Endothelial cell of umbilical vein (primary cell): Measurements from ENCODE around the gene ASB13. TPM values are rescaled to one million over a fixed set of nuclear protein-coding genes. Genes with fewer than 3 reads are reported as not detected.

ENCODE experiments used
- BruUV-seq: library from RNA; stranded (reverse); fragments of 400-500 nt; replicated peaks from 2 replicates; lab custom pipeline; 2021; lab: Mats Ljungman, UMichigan
- CTCF ChIA-PET: fragments of 300-600, 350-600 bp; sonication (Branson Sonifier 250); formaldehyde crosslinking; loops from one replicate; lab custom pipeline; 2021; ENCODE audit warnings: antibody characterized with exemption, inconsistent platforms; lab: Charles Lee
- POLR2A ChIA-PET: fragments of 300-600, 350-600 bp; sonication (Branson Sonifier 250); formaldehyde crosslinking; loops from one replicate; lab custom pipeline; 2021; ENCODE audit warnings: antibody characterized with exemption, inconsistent platforms; lab: Charles Lee
- DNase-seq: peaks from one replicate; pipeline ENCODE4 v3.0.0-alpha.2; 2011; ENCODE audit warnings: low read depth, low spot score
- FAIRE-seq: peaks from 2 replicates; lab custom pipeline; 2011; peaks lifted over from hg19 to GRCh38; lab: Jason Lieb, UNC
- H2AFZ ChIP-seq: 2 replicates; pipeline ENCODE4 v1.6.0; 2012; ENCODE audit warnings: low read depth, low read length, control low read depth, inconsistent platforms
- H3K27ac ChIP-seq: 2 replicates; pipeline ENCODE4 v1.5.1; 2011; ENCODE audit warnings: low read depth, mild to moderate bottlenecking, control low read depth, low read length, moderate library complexity; ENCODE audit not compliant: insufficient read depth
- H3K27me3 ChIP-seq, 2 experiments: 2 replicates each; pipeline versions ENCODE4 v1.6.0 to v1.6.1; 2011; ENCODE audit warnings: low read length in 2 of 2, mixed read lengths in 1 of 2; ENCODE audit not compliant: control insufficient read depth in 2 of 2, insufficient read depth in 2 of 2
- H3K36me3 ChIP-seq, 2 experiments: 2 replicates in 1 of 2; 3 replicates in 1 of 2; pipeline ENCODE4 v1.5.1; 2011; ENCODE audit warnings: low read length in 2 of 2, mild to moderate bottlenecking in 1 of 2, moderate library complexity in 1 of 2; ENCODE audit not compliant: control insufficient read depth in 2 of 2, insufficient read depth in 2 of 2; ENCODE audit errors: extremely low read depth in 1 of 2
- H3K4me1 ChIP-seq: 3 replicates; pipeline ENCODE4 v1.5.1; 2011; ENCODE audit warnings: mild to moderate bottlenecking, low read length; ENCODE audit not compliant: control insufficient read depth, insufficient read depth; ENCODE audit errors: extremely low read depth
- H3K4me2 ChIP-seq: 2 replicates; pipeline ENCODE4 v1.6.1; 2011; ENCODE audit warnings: low read length, control low read depth, mixed read lengths; ENCODE audit not compliant: insufficient read depth
- H3K4me3 ChIP-seq, 3 experiments: fragments of 200-600 bp in 1 of 3; sonication (generic), shearing (Covaris generic) in 1 of 3; replicated peaks in 1 of 3; 2 replicates each; pipeline ENCODE4 v1.5.1; 2011 to 2016; ENCODE audit warnings: control low read depth in 3 of 3, low read length in 3 of 3, mild to moderate bottlenecking in 2 of 3, inconsistent platforms in 1 of 3, low read depth in 1 of 3, moderate library complexity in 1 of 3; ENCODE audit not compliant: insufficient read depth in 1 of 3
- H3K79me2 ChIP-seq: 2 replicates; pipeline ENCODE4 v1.6.0; 2012; ENCODE audit warnings: low read length, inconsistent platforms; ENCODE audit not compliant: control insufficient read depth, insufficient read depth
- H3K9ac ChIP-seq: replicated peaks from 2 replicates; pipeline ENCODE3; 2011; ENCODE audit warnings: low read length, control low read depth; ENCODE audit not compliant: insufficient read depth; ENCODE audit errors: extremely low read depth
- H3K9me1 ChIP-seq: replicated peaks from 3 replicates; pipeline ENCODE4 v1.6.0; 2011; ENCODE audit warnings: mild to moderate bottlenecking, low read length; ENCODE audit not compliant: control insufficient read depth, insufficient read depth; ENCODE audit errors: extremely low read depth
- H3K9me3 ChIP-seq: replicated peaks from 2 replicates; pipeline ENCODE4 v1.5.1; 2012; ENCODE audit warnings: low read length, inconsistent platforms; ENCODE audit not compliant: control insufficient read depth, insufficient read depth
- H4K20me1 ChIP-seq: replicated peaks from 2 replicates; pipeline ENCODE3; 2011; ENCODE audit warnings: mild to moderate bottlenecking, low read length; ENCODE audit not compliant: control insufficient read depth, insufficient read depth; ENCODE audit errors: extremely low read depth
- CTCF ChIP-seq, 2 donors: IDR thresholded peaks; 1 replicate in 1 of 2; 2 replicates in 1 of 2; pipeline ENCODE4 v1.5.1; 2011; ENCODE audit warnings: low read length in 2 of 2, mild to moderate bottlenecking in 2 of 2, moderate library complexity in 2 of 2, control low read depth in 1 of 2, inconsistent platforms in 1 of 2, low read depth in 1 of 2; ENCODE audit not compliant: insufficient read depth in 1 of 2; ENCODE audit errors: extremely low read depth in 1 of 2
- EZH2 ChIP-seq: IDR thresholded peaks from 2 replicates; pipeline ENCODE4 v1.6.1; 2012; ENCODE audit warnings: borderline replicate concordance, low read depth, mild to moderate bottlenecking, moderate library complexity, low read length, inconsistent platforms; ENCODE audit not compliant: severe bottlenecking
- GATA2 ChIP-seq: IDR thresholded peaks from 2 replicates; pipeline ENCODE4 v1.7.0; 2011; ENCODE audit warnings: low read depth, mild to moderate bottlenecking, moderate library complexity, mixed read lengths, low read length; ENCODE audit not compliant: insufficient read length, insufficient read depth
- JUN ChIP-seq: IDR thresholded peaks from 2 replicates; pipeline ENCODE4 v1.6.1; 2011; ENCODE audit warnings: borderline replicate concordance, low read depth; ENCODE audit not compliant: insufficient read length, insufficient read depth
- MYC ChIP-seq: IDR thresholded peaks from one replicate; pipeline ENCODE4 v1.6.1; 2011; ENCODE audit warnings: mild to moderate bottlenecking, low read depth, low read length
- POLR2AphosphoS5 ChIP-seq: IDR thresholded peaks from 2 replicates; pipeline ENCODE4 v1.6.1; 2012; ENCODE audit warnings: low read depth, mild to moderate bottlenecking, control low read depth, low read length, moderate library complexity; ENCODE audit not compliant: insufficient read depth
- dilution Hi-C: fragments of 300-500 bp; cut with MboI; formaldehyde crosslinking; loops from one replicate; pipeline ENCODE4 v1.15.0; 2019; ENCODE audit warnings: low sequenced_read_pairs; ENCODE audit not compliant: extremely low pct_ligation_motif_present
- intact Hi-C: fragments of 100-400 bp; cut with micrococcal nuclease; formaldehyde crosslinking; loops from one replicate; pipeline ENCODE4 v1.10.0; 2022
- polyA plus RNA-seq, 4 experiments: library from polyadenylated mRNA; depleted of rRNA in 3 of 4; stranded (reverse) in 3 of 4; unstranded in 1 of 4; fragments of >200 nt; gene quantifications; 2 replicates each; pipeline versions ENCODE4 v1.2.1 to v1.2.3, GENCODE V29; 2011 to 2012; ENCODE audit warnings: missing spikeins in 1 of 4
- total RNA-seq: library from RNA; stranded (reverse); gene quantifications from 2 replicates; pipeline ENCODE4 v1.2.3, GENCODE V29; 2021
- TF ChIP-seq, protein P1 (sequence below): IDR thresholded peaks from 2 replicates; pipeline ENCODE4 v1.6.1; 2011; ENCODE audit not compliant: insufficient read depth, insufficient read length

ASB13 gene
- total and polyA plus RNA-seq, 2 donors (not counting 3 experiments of a cell fraction or from before 2014, with no cell fraction given): 6.3 to 7.3 TPM

DNA sequence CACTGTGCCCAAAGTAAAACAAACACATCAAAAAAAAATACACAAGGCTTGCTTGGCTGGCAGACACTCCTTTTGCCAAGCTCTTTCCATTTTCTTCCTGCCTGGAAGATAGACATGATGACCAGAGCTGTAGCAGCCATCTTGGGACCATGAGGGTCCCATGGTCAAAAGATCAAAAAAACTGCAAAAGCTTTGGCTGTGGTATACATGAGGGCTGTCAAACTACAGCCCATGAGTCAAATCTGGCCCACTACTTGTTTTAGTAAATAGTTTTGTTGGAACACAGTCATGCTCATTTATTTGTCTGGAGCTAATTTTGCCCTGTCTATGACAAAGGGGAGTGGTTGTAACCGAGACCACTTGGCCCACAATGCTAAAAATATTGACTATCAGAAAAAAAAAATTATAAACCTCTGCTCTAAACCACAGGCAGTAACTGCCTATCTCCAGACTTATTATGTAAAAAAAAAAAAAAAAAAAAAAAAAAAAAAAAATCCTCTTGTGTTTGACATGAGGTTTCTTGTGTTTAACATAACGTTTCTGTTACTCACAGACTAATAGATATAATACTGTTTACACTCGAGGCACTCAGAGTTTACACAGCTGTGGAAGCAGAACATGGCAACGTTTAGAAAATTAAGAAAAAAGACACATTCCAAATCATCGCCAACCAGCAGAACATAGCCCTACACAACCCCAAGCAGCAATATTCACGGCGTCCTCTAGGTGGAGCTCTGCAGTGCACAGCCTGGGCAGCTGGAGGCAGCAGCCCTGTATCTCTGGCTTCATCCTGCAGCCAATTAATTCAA lies 36.9 kb downstream of the ASB13 start:
- Histone ChIP-seq H3K9me3 (no peaks in the 10 kb centered on the region), H3K4me1 (peaks cover 5% of the 10 kb centered on the region), H3K9me1 (no peaks in the 10 kb centered on the region), H3K27me3 (peaks cover 0 to 8% of the 10 kb centered on the region in 2 experiments), H3K9ac (no peak overlapping the region), H3K27ac (no peak overlapping the region), H3K36me3 (no peaks in the 10 kb centered on the region), H3K79me2 (no peaks in the 10 kb centered on the region), H2AFZ (no peak overlapping the region), H3K4me3 (no peak overlapping the region), H4K20me1 (no peaks in the 10 kb centered on the region), H3K4me2 (peak overlapping the region; percentile 28)
- TF ChIP-seq, protein P1, sequence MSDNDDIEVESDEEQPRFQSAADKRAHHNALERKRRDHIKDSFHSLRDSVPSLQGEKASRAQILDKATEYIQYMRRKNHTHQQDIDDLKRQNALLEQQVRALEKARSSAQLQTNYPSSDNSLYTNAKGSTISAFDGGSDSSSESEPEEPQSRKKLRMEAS: no peak
- TF ChIP-seq POLR2AphosphoS5 (no peak), JUN (no peak), EZH2 (no peak), MYC (no peak), CTCF (IDR thresholded peaks at IDR 0.05; ENCODE audit: extremely low read depth in 1 of 2, insufficient read depth in 1 of 2, low read depth in 1 of 2, low read length in 2 of 2) (peak; percentile 85 to 86), GATA2 (no peak)
- dilution Hi-C loops: no loop called here
- DNase-seq: peak; percentile 65
- intact Hi-C loops: loop anchor here (2.0 kb wide), 1 partner anchor 243 kb away; no protein-coding TSS in a partner anchor
- ChIA-PET CTCF (interaction anchor here (0.5 to 2.3 kb wide), 30 partner anchors 8 to 794 kb away, joined by 3 to 21 read pairs (median 3); partner anchors contain the start of gene TASOR2), POLR2A (interaction anchor here (1.0 kb wide), 1 partner anchor 183 kb away, joined by 5 read pairs; no protein-coding TSS in a partner anchor)
- FAIRE-seq: peak; percentile 94
- BruUV-seq: no TSS peak
